ENCODE measurements around the gene TSSK2.

DNA sequence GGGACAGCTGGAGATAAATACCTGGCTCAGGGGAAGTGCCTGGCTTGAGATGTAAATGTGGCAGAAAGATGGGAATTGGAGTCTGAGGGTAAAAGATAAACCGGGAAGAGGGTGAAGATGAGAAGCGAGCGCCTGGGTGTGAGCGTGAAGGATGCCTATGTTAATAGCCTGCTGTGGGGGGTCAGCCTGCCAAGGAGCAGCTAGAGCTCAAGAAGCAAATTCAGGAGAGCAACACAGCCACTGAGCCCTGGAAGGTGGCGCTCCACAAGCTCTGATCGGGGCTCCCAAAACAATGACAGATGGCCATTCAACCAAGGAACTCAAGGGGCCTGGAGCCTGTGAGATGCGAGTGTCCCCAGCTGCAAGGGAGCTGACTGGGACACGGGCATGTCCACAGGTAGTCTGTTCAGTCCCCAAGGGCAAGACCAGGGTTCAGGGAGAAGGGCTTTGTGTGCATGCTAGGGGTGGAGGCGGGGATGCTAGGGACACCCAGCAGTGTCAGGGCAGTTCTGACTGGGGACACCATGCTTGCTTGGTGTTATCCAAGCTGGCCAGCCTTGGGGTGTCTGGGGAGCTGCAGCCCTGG lies 16.2 kb downstream of the TSSK2 start:
- TF ChIP-seq, protein P1, sequence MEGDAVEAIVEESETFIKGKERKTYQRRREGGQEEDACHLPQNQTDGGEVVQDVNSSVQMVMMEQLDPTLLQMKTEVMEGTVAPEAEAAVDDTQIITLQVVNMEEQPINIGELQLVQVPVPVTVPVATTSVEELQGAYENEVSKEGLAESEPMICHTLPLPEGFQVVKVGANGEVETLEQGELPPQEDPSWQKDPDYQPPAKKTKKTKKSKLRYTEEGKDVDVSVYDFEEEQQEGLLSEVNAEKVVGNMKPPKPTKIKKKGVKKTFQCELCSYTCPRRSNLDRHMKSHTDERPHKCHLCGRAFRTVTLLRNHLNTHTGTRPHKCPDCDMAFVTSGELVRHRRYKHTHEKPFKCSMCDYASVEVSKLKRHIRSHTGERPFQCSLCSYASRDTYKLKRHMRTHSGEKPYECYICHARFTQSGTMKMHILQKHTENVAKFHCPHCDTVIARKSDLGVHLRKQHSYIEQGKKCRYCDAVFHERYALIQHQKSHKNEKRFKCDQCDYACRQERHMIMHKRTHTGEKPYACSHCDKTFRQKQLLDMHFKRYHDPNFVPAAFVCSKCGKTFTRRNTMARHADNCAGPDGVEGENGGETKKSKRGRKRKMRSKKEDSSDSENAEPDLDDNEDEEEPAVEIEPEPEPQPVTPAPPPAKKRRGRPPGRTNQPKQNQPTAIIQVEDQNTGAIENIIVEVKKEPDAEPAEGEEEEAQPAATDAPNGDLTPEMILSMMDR (IDR thresholded peaks at IDR 0.05; ENCODE audit: low read length), result no peak
- no peak for TF ChIP-seq EZH2 (optimal IDR thresholded peaks at IDR 0.05; ENCODE audit: low read depth, low read length)
